ENCODE results near the gene TBPL1.

The TBPL1 gene

DNA sequence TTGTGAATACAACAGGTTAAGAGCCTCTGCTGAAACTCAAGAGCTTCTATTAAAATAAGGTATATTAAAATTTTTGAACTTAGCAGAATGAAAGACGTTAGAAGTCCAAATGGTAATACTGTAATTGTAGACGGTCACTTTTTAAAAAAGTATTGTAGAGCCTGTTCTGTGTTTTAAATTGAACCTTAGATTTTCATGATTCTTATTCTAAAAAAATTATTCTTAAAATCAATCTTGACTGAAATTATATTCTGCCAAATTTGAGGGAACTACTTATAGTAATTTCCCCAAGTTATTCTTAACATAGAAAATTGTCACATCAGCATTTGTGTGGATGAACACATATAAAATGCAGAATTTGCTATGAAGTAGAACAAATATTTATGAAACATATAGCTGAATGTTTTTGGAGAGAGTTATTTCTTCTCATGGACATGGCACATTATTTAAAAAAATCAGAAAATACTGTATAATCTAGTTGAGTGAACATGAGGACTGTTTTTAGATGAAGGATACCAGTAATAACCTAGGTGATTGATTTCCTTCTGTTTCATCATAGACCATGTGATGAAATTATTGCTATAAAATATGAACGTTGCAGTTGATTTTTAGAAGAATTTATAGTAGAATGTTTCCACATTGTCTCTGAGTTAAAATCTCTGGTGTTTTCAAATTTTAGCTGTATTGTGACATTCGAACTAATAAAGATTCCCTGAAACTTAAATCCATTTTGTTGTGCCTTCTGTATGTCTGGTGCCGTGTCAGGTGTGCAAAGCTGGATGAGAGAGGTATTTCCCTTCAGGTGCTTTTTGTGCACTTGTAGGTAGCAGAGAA, 2.8 kb downstream of the TBPL1 start:
- DNase-seq (ENCODE audit: low spot score): no peak
- TF ChIP-seq, protein P1, sequence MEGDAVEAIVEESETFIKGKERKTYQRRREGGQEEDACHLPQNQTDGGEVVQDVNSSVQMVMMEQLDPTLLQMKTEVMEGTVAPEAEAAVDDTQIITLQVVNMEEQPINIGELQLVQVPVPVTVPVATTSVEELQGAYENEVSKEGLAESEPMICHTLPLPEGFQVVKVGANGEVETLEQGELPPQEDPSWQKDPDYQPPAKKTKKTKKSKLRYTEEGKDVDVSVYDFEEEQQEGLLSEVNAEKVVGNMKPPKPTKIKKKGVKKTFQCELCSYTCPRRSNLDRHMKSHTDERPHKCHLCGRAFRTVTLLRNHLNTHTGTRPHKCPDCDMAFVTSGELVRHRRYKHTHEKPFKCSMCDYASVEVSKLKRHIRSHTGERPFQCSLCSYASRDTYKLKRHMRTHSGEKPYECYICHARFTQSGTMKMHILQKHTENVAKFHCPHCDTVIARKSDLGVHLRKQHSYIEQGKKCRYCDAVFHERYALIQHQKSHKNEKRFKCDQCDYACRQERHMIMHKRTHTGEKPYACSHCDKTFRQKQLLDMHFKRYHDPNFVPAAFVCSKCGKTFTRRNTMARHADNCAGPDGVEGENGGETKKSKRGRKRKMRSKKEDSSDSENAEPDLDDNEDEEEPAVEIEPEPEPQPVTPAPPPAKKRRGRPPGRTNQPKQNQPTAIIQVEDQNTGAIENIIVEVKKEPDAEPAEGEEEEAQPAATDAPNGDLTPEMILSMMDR (IDR thresholded peaks at IDR 0.05; ENCODE audit: extremely low read depth, missing control alignments): no peak

DNA sequence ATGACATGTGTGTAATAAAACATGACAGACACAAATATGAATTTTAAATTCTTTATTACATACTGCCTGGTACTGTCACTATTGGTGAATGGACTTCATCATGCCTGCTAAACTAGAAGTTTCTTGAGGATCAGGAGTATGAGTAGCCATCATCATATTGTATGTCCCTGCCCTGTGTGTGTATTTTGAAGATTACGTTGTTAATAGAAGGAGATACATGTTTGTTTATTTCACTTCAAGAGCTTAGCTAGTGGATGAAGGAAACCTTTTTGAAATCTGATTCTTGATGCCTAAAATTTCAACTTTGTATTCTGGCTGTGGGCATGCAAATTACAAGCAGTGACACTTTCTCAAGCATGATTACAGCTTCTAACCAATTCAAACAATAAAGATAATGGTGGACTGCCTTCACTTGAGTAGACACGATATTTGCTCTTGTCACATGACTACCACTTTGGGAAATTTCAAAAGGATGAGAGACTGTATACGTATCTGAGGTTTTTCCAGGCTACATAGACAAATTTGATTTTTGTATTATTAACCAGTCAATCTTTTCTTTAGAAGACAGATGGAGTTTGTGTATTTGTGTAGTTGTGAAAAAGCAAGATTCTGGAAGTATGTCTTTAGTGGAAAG, 3.5 kb downstream of the TBPL1 start:
- TF ChIP-seq, protein P1 (IDR thresholded peaks at IDR 0.05; ENCODE audit: extremely low read depth, missing control alignments): no peak
- no peak for DNase-seq (ENCODE audit: low spot score)

DNA sequence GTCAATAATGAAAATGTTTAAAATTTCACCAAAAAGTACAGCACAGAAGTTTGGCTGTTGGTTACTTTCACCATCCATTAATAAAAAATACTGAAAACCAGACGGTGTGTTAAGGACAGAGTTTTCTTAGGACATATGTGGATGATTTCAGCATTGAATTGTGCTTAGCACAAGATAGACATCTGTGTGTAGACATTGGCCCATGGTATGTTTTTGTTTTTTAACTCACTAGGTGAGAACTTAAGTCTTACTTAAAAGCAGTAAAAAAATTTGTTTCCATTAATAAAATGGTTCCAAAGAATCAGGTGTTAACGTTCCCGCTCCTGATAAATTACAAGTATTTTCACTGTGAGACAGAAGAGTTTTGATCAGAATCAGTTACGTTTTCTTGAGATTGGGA, 4.2 kb downstream of the TBPL1 start:
- DNase-seq (ENCODE audit: low spot score): no peak
- TF ChIP-seq, protein P1 (IDR thresholded peaks at IDR 0.05; ENCODE audit: extremely low read depth, missing control alignments): no peak

DNA sequence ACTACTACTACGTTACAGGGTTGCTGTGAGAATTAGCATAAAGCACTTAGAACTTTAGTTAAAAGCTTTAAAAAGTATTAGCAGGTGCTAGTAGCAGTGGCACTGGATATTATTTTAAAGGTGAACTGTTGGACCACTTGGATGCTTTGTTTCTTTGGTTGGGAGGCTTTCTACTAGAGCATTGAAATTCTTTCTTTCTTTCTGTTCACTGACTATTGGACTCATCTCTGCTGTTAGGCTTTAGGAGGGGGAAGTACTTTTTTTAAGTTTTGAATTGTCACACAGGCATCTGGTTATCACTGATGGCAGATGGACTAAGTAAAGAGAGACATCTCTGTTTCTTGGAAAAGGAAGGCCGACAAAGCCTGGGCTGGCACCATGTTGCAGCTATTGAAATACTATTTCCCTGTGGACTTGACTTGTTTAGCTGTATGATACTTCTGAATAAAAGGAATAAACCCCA, 4.8 kb downstream of the TBPL1 start:
- TF ChIP-seq, protein P1 (IDR thresholded peaks at IDR 0.05; ENCODE audit: extremely low read depth, missing control alignments): no peak
- DNase-seq (ENCODE audit: low spot score): no peak

DNA sequence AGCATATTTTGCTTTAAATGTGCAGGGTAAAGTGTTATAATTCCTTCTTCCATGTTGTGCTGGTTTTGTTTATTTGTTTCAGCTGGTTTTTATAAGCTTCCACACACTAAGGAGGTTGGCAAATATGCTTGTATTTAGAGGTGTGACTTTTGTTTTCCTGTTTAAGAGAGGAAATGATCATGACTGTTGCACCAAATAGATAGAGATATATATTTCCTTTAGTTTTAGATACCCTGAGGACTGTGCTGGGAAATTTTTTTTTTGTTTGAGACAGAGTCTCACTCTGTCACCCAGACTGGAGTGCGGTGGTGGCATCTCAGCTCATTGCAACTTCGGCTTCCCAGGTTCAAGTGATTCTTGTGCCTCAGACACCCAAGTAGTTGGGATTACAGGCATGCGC, 5.8 kb downstream of the TBPL1 start:
- DNase-seq (ENCODE audit: low spot score): no peak
- TF ChIP-seq, protein P1 (IDR thresholded peaks at IDR 0.05; ENCODE audit: extremely low read depth, missing control alignments): no peak

DNA sequence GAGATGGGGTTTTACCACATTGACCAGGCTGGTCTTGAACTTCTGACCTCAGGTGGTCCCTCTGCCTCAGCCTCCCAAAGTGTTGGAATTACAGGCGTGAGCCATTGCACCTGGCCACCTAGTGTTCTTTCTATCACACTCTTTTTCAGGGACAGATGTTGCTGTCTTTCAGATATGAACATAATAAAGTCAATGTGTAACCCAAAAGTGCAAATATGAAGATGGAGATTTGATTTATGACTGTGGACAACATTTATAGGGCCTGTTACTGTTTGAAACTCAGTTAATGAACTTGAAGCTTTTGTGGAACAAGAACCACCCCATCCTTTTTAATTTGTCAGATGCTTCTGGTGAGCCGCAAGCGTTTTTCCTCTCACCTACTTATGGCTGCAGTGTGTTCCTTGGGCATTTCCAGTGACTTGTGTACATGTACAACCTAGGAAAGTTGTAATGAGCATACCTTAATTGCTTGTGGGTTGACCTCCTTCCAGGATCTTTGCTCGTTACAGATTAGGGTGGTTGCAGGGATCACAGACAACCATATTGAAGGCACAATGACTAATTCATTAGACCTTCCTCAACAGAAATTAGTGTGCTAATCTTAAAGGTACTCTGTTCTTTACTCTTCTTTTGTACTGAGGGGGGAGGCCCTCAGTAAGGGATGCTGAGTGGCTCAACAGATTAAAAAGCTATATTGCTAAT, 6.8 kb downstream of the TBPL1 start:
- DNase-seq (ENCODE audit: low spot score): no peak
- TF ChIP-seq, protein P1 (IDR thresholded peaks at IDR 0.05; ENCODE audit: extremely low read depth, missing control alignments): no peak

DNA sequence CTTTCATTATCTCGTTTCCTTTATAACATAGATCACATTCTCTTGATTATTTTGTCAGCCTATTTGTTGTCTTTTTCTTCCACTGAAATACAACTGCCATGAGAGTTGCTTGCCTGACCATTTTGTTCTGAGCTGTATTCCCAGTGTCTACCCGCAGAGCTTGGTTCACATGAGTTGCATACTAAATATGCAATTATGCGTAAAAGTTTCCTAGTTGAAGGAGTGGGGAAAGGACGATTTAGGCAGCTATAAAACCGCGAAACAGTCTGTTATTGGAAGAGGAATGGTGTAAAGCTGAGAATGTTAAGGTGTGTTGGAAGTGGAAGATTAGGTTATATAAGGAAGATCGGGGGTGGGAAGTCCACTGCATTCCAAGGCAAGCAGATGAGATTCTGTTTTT, 8.8 kb downstream of the TBPL1 start:
- DNase-seq (ENCODE audit: low spot score): no peak
- TF ChIP-seq, protein P1 (IDR thresholded peaks at IDR 0.05; ENCODE audit: extremely low read depth, missing control alignments): no peak
